ENCODE results near the gene SETD9. TPM values are rescaled to one million over a fixed set of nuclear protein-coding genes. Genes with fewer than 3 reads are reported as not detected.
A peak's percentile ranks its signal among the peaks of the same experiment; 100 is the strongest.

Gene SETD9
- total RNA-seq, 1 experiment from 2014 or later = 45.4 TPM

DNA sequence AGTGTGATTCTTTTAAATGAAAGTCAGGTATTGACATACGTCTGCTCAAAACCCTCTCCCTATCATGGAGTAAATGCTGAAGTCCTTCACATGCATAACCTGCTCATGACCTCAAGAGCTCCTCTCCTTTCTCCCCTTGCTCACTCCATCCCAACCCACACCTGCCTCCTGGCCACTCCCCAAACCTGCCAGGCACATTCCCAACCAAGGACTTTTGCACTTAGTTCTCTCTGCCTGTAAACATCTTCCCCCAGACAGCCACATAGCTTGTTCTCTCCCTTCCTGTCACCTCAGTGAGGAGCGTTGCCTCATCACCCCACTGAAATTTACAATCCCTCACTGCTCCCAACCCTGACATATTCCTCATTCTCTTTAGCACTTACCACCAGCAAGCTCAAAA, 8.7 kb downstream of the SETD9 start:
- DNase-seq (ENCODE audit: low read depth, low spot score) = no peak
- in situ Hi-C loops (cut with HindIII; ENCODE audit: low pct_unique_long_range_greater_than_20kb, low sequenced_read_pairs) = no loop called here

DNA sequence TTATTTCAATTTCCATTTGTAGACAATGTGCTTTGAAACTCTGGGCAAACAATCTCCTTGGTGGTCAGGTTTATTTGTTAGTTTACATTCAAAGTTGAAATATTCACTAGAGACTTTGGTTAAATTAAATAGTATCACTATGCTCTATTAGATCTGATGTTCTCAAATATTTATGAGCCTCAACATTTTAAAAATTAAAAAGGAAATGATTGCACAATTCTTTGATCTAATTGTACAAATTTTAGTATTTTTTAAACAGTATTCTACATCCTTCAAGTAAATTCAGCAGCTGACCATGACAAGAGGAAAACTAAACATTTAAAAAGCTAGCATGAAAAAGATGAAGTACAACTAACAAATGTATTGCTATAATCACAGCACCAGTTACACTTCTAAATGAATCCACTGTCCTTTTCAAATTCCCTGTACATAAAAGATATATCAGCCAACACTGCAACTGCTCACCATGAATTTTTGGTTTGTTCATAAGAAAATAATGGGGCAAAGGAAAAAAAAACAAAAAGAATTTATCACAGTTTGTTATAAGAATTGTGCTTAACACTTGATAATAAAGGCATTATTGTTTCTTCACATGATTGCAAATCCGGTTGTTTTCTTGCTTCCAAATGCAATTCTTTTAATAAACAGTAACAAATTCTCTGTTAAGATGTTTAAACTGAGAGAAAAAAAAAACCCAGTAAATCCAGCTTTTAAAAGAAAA, 10.7 kb downstream of the SETD9 start:
- peak; percentile 38 for DNase-seq (ENCODE audit: low read depth, low spot score)
- in situ Hi-C loops (cut with HindIII; ENCODE audit: low pct_unique_long_range_greater_than_20kb, low sequenced_read_pairs) = no loop called here

DNA sequence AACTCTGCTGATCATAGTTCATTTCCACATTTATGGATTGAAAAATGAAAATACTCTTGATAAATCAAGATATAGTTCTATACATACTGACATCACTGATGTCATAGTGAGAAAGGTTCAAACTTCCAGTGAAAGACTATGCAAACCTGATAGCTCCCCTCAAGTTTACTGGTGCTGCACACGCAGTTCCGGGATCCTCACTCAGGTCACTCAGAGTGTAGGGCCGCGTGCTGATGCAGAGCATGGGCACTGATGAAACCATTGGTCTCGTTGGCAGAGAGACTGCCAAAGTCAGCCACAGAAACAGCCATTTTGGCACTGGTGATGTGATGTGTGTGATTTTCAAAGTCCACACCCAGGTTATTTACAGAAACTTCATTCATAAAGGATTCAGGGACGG, 13.5 kb downstream of the SETD9 start:
- in situ Hi-C loops (cut with HindIII; ENCODE audit: low pct_unique_long_range_greater_than_20kb, low sequenced_read_pairs) = no loop called here
- DNase-seq (ENCODE audit: low read depth, low spot score) = no peak

DNA sequence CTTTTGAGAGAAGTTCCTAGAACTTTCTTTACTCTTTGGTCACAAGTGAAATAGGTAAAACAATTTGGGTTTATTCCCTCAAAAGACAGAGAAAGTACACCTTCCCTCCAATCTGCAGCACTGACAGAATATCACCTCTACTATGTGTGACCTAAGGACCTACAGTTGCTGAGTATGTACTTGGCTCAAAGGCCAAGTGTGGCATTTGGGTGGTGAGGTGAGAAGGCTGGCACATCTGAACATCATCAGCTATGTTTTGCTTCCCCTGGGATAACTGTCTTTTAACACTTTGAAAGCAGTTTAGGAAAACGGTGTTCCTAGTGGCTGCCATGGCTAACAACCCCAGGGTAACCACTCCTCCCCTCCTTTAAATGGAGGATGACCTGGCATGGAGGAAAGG, 24.9 kb downstream of the SETD9 start:
- DNase-seq (ENCODE audit: low read depth, low spot score) = no peak
- in situ Hi-C loops (cut with HindIII; ENCODE audit: low pct_unique_long_range_greater_than_20kb, low sequenced_read_pairs) = no loop called here

DNA sequence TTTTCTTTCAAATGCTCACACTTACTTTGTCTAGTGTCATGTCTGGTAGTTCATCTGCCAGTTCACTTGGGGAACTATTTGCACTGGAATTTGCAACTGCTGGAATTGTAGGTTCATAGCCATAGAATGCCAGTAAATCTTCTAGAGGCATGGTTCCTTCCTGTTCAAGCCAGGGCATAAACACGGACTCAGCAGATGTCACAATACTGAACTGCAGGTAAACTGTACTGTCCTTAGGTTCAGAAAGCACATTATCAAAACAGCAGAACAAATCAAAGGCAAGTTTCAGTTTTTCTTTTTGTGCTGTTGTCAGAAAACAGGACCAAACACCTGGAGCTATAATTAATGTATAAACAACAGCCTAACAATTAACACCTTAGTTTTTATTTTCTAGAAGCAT, 29.5 kb downstream of the SETD9 start:
- in situ Hi-C loops (cut with HindIII; ENCODE audit: low pct_unique_long_range_greater_than_20kb, low sequenced_read_pairs) = no loop called here

DNA sequence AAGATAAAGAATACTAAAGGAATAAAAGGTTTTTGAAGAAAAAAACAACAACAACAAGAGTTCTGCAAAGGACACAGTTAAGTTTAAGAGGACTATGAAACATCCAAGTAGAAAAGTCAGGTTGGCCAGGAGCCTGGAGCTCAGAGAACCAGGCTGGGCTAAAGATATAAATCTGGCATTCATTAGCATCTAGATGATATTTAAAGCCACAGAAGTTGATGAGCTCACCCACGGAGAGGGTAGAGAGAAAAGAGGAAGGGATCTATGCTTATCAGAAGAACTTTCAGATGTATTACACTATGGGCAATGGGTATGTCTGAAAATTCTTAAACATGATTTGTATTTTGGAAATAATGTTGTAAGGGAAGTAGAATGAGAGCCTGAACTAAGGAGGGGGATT, 32.6 kb downstream of the SETD9 start:
- DNase-seq (ENCODE audit: low read depth, low spot score) = no peak
- in situ Hi-C loops (cut with HindIII; ENCODE audit: low pct_unique_long_range_greater_than_20kb, low sequenced_read_pairs) = no loop called here

More for the DNA sequence above, 29.5 kb downstream of the SETD9 start:
- no peak for DNase-seq (ENCODE audit: low read depth, low spot score)

DNA sequence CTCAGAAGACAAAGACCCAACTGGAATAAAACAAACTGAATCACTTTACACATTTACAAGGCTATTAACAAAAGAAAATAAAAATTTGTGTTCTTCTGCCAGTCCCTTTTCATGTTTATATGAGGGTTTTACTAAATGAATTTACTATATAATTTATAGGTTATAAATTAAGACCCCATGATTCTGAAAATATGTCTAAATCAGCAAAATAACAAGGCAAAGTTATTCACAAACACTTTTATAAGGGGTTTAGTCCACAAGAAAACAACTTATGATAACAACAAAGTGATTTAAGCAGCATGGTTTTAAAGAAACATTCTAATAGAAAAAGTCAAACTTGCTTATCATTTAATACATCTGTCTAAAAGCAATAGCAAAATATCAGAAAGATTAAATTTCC, 37.7 kb downstream of the SETD9 start:
- DNase-seq (ENCODE audit: low read depth, low spot score) = no peak
- in situ Hi-C loops (cut with HindIII; ENCODE audit: low pct_unique_long_range_greater_than_20kb, low sequenced_read_pairs) = no loop called here

DNA sequence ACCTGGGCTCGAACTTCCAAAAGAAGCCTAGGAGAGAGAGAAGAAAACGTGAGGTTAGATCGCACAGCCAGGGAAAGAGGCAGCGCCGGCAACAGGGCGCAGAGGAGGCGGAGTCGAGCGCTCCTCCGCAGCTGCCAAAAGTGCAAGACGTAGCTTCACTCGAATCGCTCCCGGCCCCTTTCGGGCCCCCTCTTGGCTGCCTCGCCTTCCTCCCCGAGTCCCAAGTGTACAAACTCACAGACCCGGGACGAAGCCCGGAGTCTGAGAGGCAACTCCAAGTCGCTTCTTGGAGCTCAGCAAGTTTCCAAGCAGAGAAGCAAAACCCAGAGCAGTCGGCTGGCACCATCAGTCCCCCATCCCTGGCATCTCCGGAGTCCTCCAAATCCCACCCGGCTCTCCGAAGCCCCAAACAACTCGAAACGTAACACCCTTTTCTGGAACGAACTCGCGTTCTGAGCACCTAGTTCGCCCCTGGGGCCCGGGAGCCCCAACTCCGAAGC, 41.3 kb downstream of the SETD9 start:
- peak; percentile 63 for DNase-seq (ENCODE audit: low read depth, low spot score)
- in situ Hi-C loops (cut with HindIII; ENCODE audit: low pct_unique_long_range_greater_than_20kb, low sequenced_read_pairs) = no loop called here

DNA sequence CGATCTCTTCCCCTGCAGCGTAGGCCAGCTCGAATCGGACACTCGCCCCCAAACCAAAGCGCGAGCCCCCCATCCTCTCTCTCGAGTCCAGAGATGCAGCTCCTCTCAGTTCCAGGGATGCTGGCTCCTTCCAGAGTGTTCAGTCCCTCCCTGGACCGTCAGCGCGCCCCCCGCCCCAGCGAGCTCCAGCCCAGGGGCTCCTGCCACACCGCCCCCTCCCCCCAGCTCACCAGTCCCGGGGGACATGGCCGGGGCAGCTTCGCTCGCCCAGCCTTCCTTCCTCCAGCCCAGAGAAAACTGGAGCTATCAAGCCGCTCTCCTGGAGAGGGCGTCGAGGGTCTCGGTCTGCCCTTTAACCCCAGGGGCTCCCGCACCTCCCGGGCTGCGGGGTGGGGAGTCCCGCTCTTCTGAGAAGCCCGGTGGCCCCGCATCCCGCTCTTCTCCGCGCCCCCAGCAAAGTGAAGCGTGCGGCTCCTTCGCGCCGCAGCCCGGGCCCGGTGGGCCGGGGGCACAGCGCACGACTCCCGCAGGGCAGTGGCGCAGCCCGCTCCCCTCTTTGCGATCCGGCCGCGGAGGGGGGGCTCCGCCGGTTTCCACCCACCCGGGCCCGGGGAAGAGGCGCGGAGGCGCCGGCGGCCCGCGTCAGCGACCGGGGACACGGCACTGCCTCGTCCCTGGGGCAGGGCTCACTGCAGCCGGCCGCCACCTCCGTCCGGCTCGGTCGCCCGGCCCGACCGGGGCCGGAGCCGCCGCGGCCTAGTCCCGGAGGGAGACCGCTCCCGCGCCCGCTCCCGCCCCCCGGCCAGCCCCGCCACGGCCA, 41.9 kb downstream of the SETD9 start:
- peak; percentile 19 for DNase-seq (ENCODE audit: low read depth, low spot score)
- in situ Hi-C loops (cut with HindIII; ENCODE audit: low pct_unique_long_range_greater_than_20kb, low sequenced_read_pairs) = no loop called here

DNA sequence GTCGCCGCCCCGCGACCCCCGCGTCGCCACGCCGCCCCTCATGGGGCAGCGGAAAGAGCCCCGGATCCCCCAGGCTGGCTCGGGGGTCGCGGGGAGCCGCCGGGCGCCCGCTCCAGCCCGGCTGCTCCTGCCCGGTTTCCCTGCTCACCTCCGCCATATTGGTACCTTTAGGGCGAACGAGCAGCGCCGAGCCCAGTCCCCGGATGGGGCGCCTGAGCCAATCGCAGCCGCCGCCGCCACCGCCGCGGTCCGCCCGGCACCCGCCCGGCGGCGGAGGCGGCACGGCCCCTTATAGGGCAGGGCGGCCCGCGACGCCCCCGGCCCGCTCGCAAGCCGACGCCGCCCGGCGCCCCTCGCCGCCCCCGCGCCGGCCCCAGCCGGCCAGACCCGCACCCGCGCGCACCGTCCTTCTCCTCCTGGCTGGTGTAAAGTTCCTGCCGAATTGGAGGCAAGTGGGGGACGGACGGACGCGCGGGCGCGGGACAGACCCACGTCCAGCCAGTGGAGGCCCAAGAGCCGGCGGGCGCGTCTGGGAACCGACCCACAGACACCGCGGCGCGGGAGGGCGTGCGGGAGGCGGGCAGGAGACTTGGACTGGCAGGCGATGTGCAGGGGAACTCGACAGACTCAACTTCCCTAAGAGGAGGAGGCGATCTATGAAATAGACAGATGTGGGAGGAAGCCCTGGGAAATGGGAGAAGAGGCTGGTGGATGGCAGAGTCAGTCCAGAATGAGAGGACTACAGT, 42.7 kb downstream of the SETD9 start, which contains the start of gene MIER3:
Gene MIER3 (minus strand): TSS at position 178 of the 746 bp plus-strand sequence. CDS start 21 bp downstream, at position 157.
- in situ Hi-C loops (cut with HindIII; ENCODE audit: low pct_unique_long_range_greater_than_20kb, low sequenced_read_pairs) = no loop called here
- DNase-seq (ENCODE audit: low read depth, low spot score) = peak; percentile 78

DNA sequence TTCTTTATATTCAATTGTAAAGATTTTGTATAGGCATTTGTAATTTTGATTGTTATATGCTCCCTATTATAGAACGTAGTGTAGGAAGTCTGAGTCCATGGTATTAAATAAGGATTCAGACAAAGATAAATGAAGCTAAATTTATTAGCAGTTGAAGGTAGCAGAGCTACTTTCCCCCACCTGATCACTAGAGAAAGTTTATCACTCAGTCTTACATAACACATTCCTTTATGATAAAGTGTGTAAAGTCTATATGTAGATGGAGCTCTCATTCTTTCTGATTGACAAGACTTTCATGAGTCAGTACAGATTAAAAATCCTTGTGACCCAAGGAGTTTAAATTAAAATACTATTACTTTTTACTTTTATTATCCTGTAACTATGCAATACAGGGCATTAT, 44.9 kb downstream of the SETD9 start:
- no peak for DNase-seq (ENCODE audit: low read depth, low spot score)
- in situ Hi-C loops (cut with HindIII; ENCODE audit: low pct_unique_long_range_greater_than_20kb, low sequenced_read_pairs) = no loop called here

DNA sequence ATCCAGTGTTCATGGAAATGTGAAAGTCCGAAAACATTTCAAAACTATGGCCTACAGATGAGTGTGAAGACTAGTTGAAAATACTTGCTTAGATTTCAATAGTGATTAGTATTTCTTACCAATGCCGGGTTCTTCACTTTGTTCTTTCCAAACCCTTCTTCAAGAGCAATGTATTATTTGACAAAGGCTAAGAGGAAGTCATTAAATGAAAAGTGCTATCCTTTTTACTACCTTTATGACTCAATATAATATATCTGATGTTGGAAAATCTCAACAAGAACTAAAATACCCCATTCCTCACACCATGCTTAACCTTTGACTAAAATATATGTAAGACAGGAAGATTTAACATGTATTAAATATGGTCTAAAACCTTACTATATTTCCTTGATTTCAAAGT, 49.2 kb downstream of the SETD9 start:
- DNase-seq (ENCODE audit: low read depth, low spot score) = no peak
- in situ Hi-C loops (cut with HindIII; ENCODE audit: low pct_unique_long_range_greater_than_20kb, low sequenced_read_pairs) = no loop called here

DNA sequence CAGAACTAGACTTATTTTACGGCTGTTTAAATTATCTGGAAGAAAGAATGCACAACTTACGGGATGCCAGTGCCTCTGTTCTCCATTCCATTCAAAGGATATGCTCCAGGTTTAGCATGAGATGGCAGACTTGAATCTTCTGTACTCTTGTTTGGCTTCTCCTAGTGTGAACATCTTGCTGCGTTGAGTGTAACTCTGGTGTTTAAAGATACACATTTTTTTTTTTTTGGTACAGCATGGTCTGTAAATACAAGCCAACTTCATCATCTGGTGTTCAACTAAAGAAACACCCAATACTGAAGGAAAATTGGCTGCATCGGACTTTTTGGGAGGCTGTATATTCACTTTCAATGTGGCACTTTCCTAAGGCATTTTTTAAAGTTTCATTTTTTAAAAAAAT, 49.9 kb downstream of the SETD9 start:
- in situ Hi-C loops (cut with HindIII; ENCODE audit: low pct_unique_long_range_greater_than_20kb, low sequenced_read_pairs) = no loop called here
- no peak for DNase-seq (ENCODE audit: low read depth, low spot score)

DNA sequence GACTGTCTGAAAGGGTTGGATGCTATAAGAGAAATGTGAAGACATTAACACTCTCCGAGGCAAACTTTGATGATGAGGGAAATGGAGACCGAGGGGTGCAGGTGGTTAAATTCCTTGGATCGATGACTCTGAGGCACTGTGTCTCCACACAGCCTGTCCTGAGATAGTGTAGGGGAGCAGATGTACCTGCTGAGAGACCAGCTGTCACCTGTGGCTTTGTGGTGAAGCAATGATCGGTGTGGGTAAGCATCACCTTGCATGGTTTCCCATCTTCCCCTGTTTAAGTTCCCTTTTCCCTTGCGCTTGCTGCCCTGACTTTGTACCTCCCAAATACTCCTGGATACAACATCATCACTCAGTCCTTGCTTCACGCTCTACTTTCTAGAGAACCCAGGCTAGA, 52.4 kb downstream of the SETD9 start:
- no peak for DNase-seq (ENCODE audit: low read depth, low spot score)
- in situ Hi-C loops (cut with HindIII; ENCODE audit: low pct_unique_long_range_greater_than_20kb, low sequenced_read_pairs) = no loop called here

DNA sequence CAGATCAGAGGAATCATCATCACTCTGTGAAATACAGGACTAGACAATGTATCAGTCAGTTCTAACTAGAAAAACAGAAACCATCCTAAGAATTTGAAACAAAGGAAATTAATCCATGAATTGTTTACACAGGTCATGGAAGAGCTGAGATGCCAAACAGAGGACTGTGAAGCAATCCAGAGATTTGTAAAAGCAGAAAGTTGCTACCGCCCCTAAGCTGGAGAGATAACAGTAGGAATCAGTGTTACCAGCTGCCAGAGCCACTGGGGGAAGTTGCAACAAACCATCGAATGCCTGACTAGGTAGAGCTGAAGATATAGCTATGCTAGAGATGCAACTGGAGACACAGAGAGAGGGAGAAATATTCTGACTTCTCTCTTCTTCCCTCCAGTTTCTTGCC, 52.9 kb downstream of the SETD9 start:
- no peak for DNase-seq (ENCODE audit: low read depth, low spot score)
- in situ Hi-C loops (cut with HindIII; ENCODE audit: low pct_unique_long_range_greater_than_20kb, low sequenced_read_pairs) = no loop called here

DNA sequence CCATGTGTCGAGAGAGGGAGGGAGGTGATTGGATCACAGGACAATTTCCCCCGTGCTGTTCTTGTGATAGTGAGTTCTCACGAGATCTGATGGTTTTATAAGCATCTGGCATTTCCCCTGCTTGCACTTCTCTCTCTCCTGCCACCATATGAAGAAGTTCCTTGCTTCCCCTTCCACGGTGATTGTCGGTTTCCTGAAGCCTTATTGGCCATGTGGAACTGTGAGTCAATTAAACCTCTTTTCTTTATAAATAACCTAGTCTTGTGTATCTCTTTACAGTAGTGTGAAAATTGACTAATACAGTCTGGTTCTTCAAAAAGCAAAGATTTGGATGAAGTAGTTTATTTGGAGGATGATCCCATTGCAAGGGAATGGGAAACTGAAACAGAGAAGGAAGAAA, 53.9 kb downstream of the SETD9 start:
- in situ Hi-C loops (cut with HindIII; ENCODE audit: low pct_unique_long_range_greater_than_20kb, low sequenced_read_pairs) = no loop called here
- no peak for DNase-seq (ENCODE audit: low read depth, low spot score)

DNA sequence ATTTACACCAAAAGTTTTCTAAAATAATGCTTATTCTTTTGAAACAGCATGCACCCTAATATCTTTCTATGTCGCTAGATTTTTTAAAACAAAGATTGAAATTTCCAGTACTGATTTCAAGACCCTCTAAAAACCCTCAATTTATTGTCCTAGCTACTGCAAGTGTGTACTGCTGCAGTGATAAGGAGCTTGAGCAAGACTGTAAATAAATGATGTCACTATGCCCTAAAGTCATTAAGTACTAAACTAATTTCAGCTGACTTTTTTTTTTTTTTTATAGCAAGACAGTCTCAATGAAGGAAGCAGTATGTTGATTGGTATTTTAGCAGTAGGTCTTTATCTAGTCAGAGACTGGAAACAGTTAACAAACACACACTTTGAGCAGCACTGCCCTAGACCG, 54.8 kb downstream of the SETD9 start:
- in situ Hi-C loops (cut with HindIII; ENCODE audit: low pct_unique_long_range_greater_than_20kb, low sequenced_read_pairs) = no loop called here
- DNase-seq (ENCODE audit: low read depth, low spot score) = no peak

All from SK-MEL-5 (cell line).